ENCODE measurements around the gene FAM53A.
A peak's percentile ranks its signal among the peaks of the same experiment; 100 is the strongest.
"Not testable (repeated sequence)": the region's sequence is repeated elsewhere in the genome, so short reads cannot be mapped to it uniquely, and the experiment has no call there.

Gene FAM53A

GRCh38 chr4:1706358-1706757 lies 22.2 kb upstream of the FAM53A start:
- Histone ChIP-seq H3K27me3 (ENCODE audit: insufficient read depth, low read length, poor library complexity) (no peaks in the 10 kb centered on the region), H3K79me1 (ENCODE audit: low read length) (peaks cover 29% of the 10 kb centered on the region), H3K4me1 (ENCODE audit: control insufficient read depth, low read depth, low read length) (no peaks in the 10 kb centered on the region), H3K4me3 (ENCODE audit: low read length) (no peak overlapping the region), H3K79me2 (ENCODE audit: control insufficient read depth, insufficient read depth, low read length) (peaks cover 44% of the 10 kb centered on the region), H2BK120ac (ENCODE audit: low read depth, low read length) (no peak overlapping the region), H3K4ac (ENCODE audit: low read depth, low read length) (no peak overlapping the region), H3K56ac (ENCODE audit: low read length) (no peak overlapping the region), H3K18ac (ENCODE audit: low read length) (no peak overlapping the region), H3K9ac (ENCODE audit: low read length) (no peak overlapping the region), H4K5ac (ENCODE audit: low read length) (no peak overlapping the region), H3K23ac (ENCODE audit: low read length) (no peak overlapping the region), H2BK15ac (replicated peaks; ENCODE audit: low read depth) (no peak overlapping the region), H2BK5ac (ENCODE audit: low read length) (no peak overlapping the region), H3K4me2 (ENCODE audit: low read length) (no peak overlapping the region), H2AK5ac (ENCODE audit: low read length) (no peak overlapping the region), H3K36me3 (ENCODE audit: control insufficient read depth, insufficient read depth, low read length) (peaks cover 12% of the 10 kb centered on the region), H4K8ac (ENCODE audit: low read depth, low read length) (no peak overlapping the region), H3K27ac (ENCODE audit: low read depth, low read length) (no peak overlapping the region)
- no peak for DNase-seq
- WGBS (ENCODE audit: extremely low coverage, insufficient coverage, low lambda C conversion rate) = no CpG with 5 or more reads among the region's 6 CpGs

GRCh38 chr4:1705732-1706131 lies 21.6 kb upstream of the FAM53A start:
- peaks cover 12% of the 10 kb centered on the region for H3K36me3 ChIP-seq (ENCODE audit: control insufficient read depth, insufficient read depth, low read length)
- H3K56ac ChIP-seq (ENCODE audit: low read length) = no peak overlapping the region
- peaks cover 39% of the 10 kb centered on the region for H3K79me2 ChIP-seq (ENCODE audit: control insufficient read depth, insufficient read depth, low read length)
- no peak overlapping the region for H3K4ac ChIP-seq (ENCODE audit: low read depth, low read length)
- no peaks in the 10 kb centered on the region for H3K4me1 ChIP-seq (ENCODE audit: control insufficient read depth, low read depth, low read length)
- H3K18ac ChIP-seq (ENCODE audit: low read length) = no peak overlapping the region
- no peak overlapping the region for H3K23ac ChIP-seq (ENCODE audit: low read length)
- no peak overlapping the region for H4K5ac ChIP-seq (ENCODE audit: low read length)
- no peak overlapping the region for H3K4me3 ChIP-seq (ENCODE audit: low read length)
- H2BK5ac ChIP-seq (ENCODE audit: low read length) = no peak overlapping the region
- H2BK15ac ChIP-seq (replicated peaks; ENCODE audit: low read depth) = no peak overlapping the region
- no CpG with 5 or more reads among the region's 6 CpGs for WGBS (ENCODE audit: extremely low coverage, insufficient coverage, low lambda C conversion rate)
- no peak for DNase-seq
- H2BK120ac ChIP-seq (ENCODE audit: low read depth, low read length) = no peak overlapping the region
- H3K4me2 ChIP-seq (ENCODE audit: low read length) = no peak overlapping the region
- H3K79me1 ChIP-seq (ENCODE audit: low read length) = peaks cover 27% of the 10 kb centered on the region
- H3K27me3 ChIP-seq (ENCODE audit: insufficient read depth, low read length, poor library complexity) = no peaks in the 10 kb centered on the region
- H4K8ac ChIP-seq (ENCODE audit: low read depth, low read length) = no peak overlapping the region
- H3K9ac ChIP-seq (ENCODE audit: low read length) = no peak overlapping the region
- H2AK5ac ChIP-seq (ENCODE audit: low read length) = no peak overlapping the region
- no peak overlapping the region for H3K27ac ChIP-seq (ENCODE audit: low read depth, low read length)

GRCh38 chr4:1703867-1704266 lies 19.8 kb upstream of the FAM53A start:
- Histone ChIP-seq H3K4ac (ENCODE audit: low read depth, low read length) (no peak overlapping the region), H3K27me3 (ENCODE audit: insufficient read depth, low read length, poor library complexity) (no peaks in the 10 kb centered on the region), H3K36me3 (ENCODE audit: control insufficient read depth, insufficient read depth, low read length) (peaks cover 13% of the 10 kb centered on the region), H4K8ac (ENCODE audit: low read depth, low read length) (no peak overlapping the region), H2BK120ac (ENCODE audit: low read depth, low read length) (no peak overlapping the region), H3K18ac (ENCODE audit: low read length) (no peak overlapping the region), H3K23ac (ENCODE audit: low read length) (no peak overlapping the region), H3K56ac (ENCODE audit: low read length) (no peak overlapping the region), H3K79me2 (ENCODE audit: control insufficient read depth, insufficient read depth, low read length) (peaks cover 26% of the 10 kb centered on the region), H3K4me1 (ENCODE audit: control insufficient read depth, low read depth, low read length) (no peaks in the 10 kb centered on the region), H2BK15ac (replicated peaks; ENCODE audit: low read depth) (no peak overlapping the region), H3K79me1 (ENCODE audit: low read length) (peaks cover 24% of the 10 kb centered on the region), H3K9ac (ENCODE audit: low read length) (no peak overlapping the region), H2BK5ac (ENCODE audit: low read length) (no peak overlapping the region), H3K4me3 (ENCODE audit: low read length) (no peak overlapping the region), H2AK5ac (ENCODE audit: low read length) (no peak overlapping the region), H3K27ac (ENCODE audit: low read depth, low read length) (no peak overlapping the region), H3K4me2 (ENCODE audit: low read length) (no peak overlapping the region), H4K5ac (ENCODE audit: low read length) (no peak overlapping the region)
- no CpG with 5 or more reads among the region's 1 CpG for WGBS (ENCODE audit: extremely low coverage, insufficient coverage, low lambda C conversion rate)
- DNase-seq = no peak

- not testable (repeated sequence) for H3K18ac ChIP-seq (ENCODE audit: low read length); H3K4me1 ChIP-seq (ENCODE audit: control insufficient read depth, low read depth, low read length); DNase-seq; H4K5ac ChIP-seq (ENCODE audit: low read length); H2BK120ac ChIP-seq (ENCODE audit: low read depth, low read length); H2BK15ac ChIP-seq (replicated peaks; ENCODE audit: low read depth); H3K23ac ChIP-seq (ENCODE audit: low read length); H3K27ac ChIP-seq (ENCODE audit: low read depth, low read length); H3K27me3 ChIP-seq (ENCODE audit: insufficient read depth, low read length, poor library complexity); H3K9ac ChIP-seq (ENCODE audit: low read length); H3K4ac ChIP-seq (ENCODE audit: low read depth, low read length); H2BK5ac ChIP-seq (ENCODE audit: low read length); H3K4me2 ChIP-seq (ENCODE audit: low read length); H2AK5ac ChIP-seq (ENCODE audit: low read length); H4K8ac ChIP-seq (ENCODE audit: low read depth, low read length); H3K56ac ChIP-seq (ENCODE audit: low read length); H3K4me3 ChIP-seq (ENCODE audit: low read length)
- Histone ChIP-seq H3K79me2 (ENCODE audit: control insufficient read depth, insufficient read depth, low read length) (peaks cover 20% of the 10 kb centered on the region), H3K79me1 (ENCODE audit: low read length) (peaks cover 24% of the 10 kb centered on the region), H3K36me3 (ENCODE audit: control insufficient read depth, insufficient read depth, low read length) (peaks cover 13% of the 10 kb centered on the region)
- WGBS (ENCODE audit: extremely low coverage, insufficient coverage, low lambda C conversion rate) = no CpG with 5 or more reads among the region's 8 CpGs
Measured at GRCh38 chr4:1701671-1702070, 17.6 kb upstream of the FAM53A start.

GRCh38 chr4:1695913-1696312 lies 11.8 kb upstream of the FAM53A start:
- H3K79me1 ChIP-seq (ENCODE audit: low read length) = peaks cover 2% of the 10 kb centered on the region
- no peak overlapping the region for H2BK5ac ChIP-seq (ENCODE audit: low read length)
- no CpG with 5 or more reads among the region's 5 CpGs for WGBS (ENCODE audit: extremely low coverage, insufficient coverage, low lambda C conversion rate)
- no peak overlapping the region for H2BK15ac ChIP-seq (replicated peaks; ENCODE audit: low read depth)
- no peak overlapping the region for H3K27ac ChIP-seq (ENCODE audit: low read depth, low read length)
- no peak overlapping the region for H3K18ac ChIP-seq (ENCODE audit: low read length)
- no peak overlapping the region for H2BK120ac ChIP-seq (ENCODE audit: low read depth, low read length)
- no peak for DNase-seq
- peaks cover 8% of the 10 kb centered on the region for H3K36me3 ChIP-seq (ENCODE audit: control insufficient read depth, insufficient read depth, low read length)
- no peaks in the 10 kb centered on the region for H3K79me2 ChIP-seq (ENCODE audit: control insufficient read depth, insufficient read depth, low read length)
- H3K4ac ChIP-seq (ENCODE audit: low read depth, low read length) = no peak overlapping the region
- no peak overlapping the region for H4K5ac ChIP-seq (ENCODE audit: low read length)
- H3K23ac ChIP-seq (ENCODE audit: low read length) = no peak overlapping the region
- no peaks in the 10 kb centered on the region for H3K4me1 ChIP-seq (ENCODE audit: control insufficient read depth, low read depth, low read length)
- no peak overlapping the region for H3K4me2 ChIP-seq (ENCODE audit: low read length)
- no peak overlapping the region for H4K8ac ChIP-seq (ENCODE audit: low read depth, low read length)
- H3K56ac ChIP-seq (ENCODE audit: low read length) = no peak overlapping the region
- no peak overlapping the region for H3K9ac ChIP-seq (ENCODE audit: low read length)
- H2AK5ac ChIP-seq (ENCODE audit: low read length) = no peak overlapping the region
- H3K4me3 ChIP-seq (ENCODE audit: low read length) = no peak overlapping the region
- H3K27me3 ChIP-seq (ENCODE audit: insufficient read depth, low read length, poor library complexity) = no peaks in the 10 kb centered on the region

GRCh38 chr4:1693131-1693896 lies 9.2 kb upstream of the FAM53A start:
- Histone ChIP-seq H2BK5ac (ENCODE audit: low read length) (no peak overlapping the region), H3K56ac (ENCODE audit: low read length) (no peak overlapping the region), H3K4me1 (ENCODE audit: control insufficient read depth, low read depth, low read length) (no peaks in the 10 kb centered on the region), H3K79me1 (ENCODE audit: low read length) (no peaks in the 10 kb centered on the region), H3K9ac (ENCODE audit: low read length) (no peak overlapping the region), H4K5ac (ENCODE audit: low read length) (no peak overlapping the region), H3K23ac (ENCODE audit: low read length) (no peak overlapping the region), H3K79me2 (ENCODE audit: control insufficient read depth, insufficient read depth, low read length) (no peaks in the 10 kb centered on the region), H2AK5ac (ENCODE audit: low read length) (no peak overlapping the region), H2BK120ac (ENCODE audit: low read depth, low read length) (no peak overlapping the region), H3K4me2 (ENCODE audit: low read length) (no peak overlapping the region), H4K8ac (ENCODE audit: low read depth, low read length) (no peak overlapping the region), H3K36me3 (ENCODE audit: control insufficient read depth, insufficient read depth, low read length) (peaks cover 7% of the 10 kb centered on the region), H3K4ac (ENCODE audit: low read depth, low read length) (no peak overlapping the region), H3K4me3 (ENCODE audit: low read length) (no peak overlapping the region), H3K27ac (ENCODE audit: low read depth, low read length) (no peak overlapping the region), H3K18ac (ENCODE audit: low read length) (no peak overlapping the region), H3K27me3 (ENCODE audit: insufficient read depth, low read length, poor library complexity) (no peaks in the 10 kb centered on the region), H2BK15ac (replicated peaks; ENCODE audit: low read depth) (no peak overlapping the region)
- WGBS (ENCODE audit: extremely low coverage, insufficient coverage, low lambda C conversion rate) = no CpG with 5 or more reads among the region's 7 CpGs
- DNase-seq = peak; percentile 84

Data from mesendoderm (in vitro differentiated cells).